A673 (cell line): ENCODE data around the gene FCHSD2.

Experiments
- CTCF ChIP-seq: fragments of 300-800, 200-600 bp; sonication (generic); conservative IDR thresholded peaks from 2 replicates; pipeline ENCODE4 v1.5.1; 2017; ENCODE audit warnings: low read depth, mild to moderate bottlenecking, antibody characterized with exemption, low read length, moderate library complexity, mixed read lengths
- EZH2 ChIP-seq: fragments of 200-600 bp; sonication (generic); IDR thresholded peaks from 2 replicates; pipeline ENCODE4 v1.6.1; 2017; ENCODE audit warnings: borderline replicate concordance, low read depth, mild to moderate bottlenecking, mixed read lengths, antibody characterized with exemption, low read length; ENCODE audit not compliant: poor library complexity, severe bottlenecking

GRCh38 chr11:73149105-73149504 is 7.0 kb upstream of the FCHSD2 start:
- no peak for TF ChIP-seq CTCF
- TF ChIP-seq EZH2, result no peak
